Uterus (tissue), 2 donors: ENCODE measurements around the gene ACOT6.

Experiments used
- POLR2A ChIP-seq, 2 donors: fragments of 450-650 bp; IDR thresholded peaks; one replicate each; pipeline ENCODE4 v1.6.1; 2016; ENCODE audit warnings: antibody characterized with exemption in 2 of 2, mild to moderate bottlenecking in 1 of 2, moderate library complexity in 1 of 2
- TF ChIP-seq, protein P1 (sequence below), 4 experiments: fragments of 200-600 bp in 2 of 4; fragments of 450-650 bp in 2 of 4; sonication (generic) in 2 of 4; IDR thresholded peaks; one replicate each; pipeline ENCODE4 v1.5.1; 2016 to 2019; ENCODE audit warnings: antibody characterized with exemption in 4 of 4, mild to moderate bottlenecking in 2 of 4, moderate library complexity in 1 of 4

DNA sequence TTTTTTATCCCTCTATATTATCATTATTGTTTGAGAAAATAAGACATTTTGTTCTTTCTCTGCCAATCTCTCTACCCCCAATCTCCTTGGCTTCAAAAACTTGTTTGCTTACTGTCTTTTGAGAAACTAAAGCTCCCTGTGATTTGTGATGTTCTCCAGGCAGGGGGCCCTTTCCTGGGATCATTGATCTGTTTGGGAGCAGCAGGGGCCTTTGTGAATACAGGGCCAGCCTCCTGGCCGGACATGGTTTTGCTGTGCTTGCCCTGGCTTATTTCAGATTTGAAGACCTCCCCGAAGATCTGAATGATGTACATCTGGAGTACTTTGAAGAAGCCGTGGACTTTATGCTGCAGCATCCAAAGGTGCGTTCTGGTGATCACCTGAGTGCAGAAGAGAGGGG, 4.5 kb downstream of the ACOT6 start:
- TF ChIP-seq, protein P1, sequence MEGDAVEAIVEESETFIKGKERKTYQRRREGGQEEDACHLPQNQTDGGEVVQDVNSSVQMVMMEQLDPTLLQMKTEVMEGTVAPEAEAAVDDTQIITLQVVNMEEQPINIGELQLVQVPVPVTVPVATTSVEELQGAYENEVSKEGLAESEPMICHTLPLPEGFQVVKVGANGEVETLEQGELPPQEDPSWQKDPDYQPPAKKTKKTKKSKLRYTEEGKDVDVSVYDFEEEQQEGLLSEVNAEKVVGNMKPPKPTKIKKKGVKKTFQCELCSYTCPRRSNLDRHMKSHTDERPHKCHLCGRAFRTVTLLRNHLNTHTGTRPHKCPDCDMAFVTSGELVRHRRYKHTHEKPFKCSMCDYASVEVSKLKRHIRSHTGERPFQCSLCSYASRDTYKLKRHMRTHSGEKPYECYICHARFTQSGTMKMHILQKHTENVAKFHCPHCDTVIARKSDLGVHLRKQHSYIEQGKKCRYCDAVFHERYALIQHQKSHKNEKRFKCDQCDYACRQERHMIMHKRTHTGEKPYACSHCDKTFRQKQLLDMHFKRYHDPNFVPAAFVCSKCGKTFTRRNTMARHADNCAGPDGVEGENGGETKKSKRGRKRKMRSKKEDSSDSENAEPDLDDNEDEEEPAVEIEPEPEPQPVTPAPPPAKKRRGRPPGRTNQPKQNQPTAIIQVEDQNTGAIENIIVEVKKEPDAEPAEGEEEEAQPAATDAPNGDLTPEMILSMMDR (IDR thresholded peaks at IDR 0.05) = no peak
- TF ChIP-seq POLR2A (IDR thresholded peaks at IDR 0.05) = no peak
